Testis (tissue), 3 donors: ENCODE measurements around the gene DDHD1. TPM values are rescaled to one million over a fixed set of nuclear protein-coding genes. Genes with fewer than 3 reads are reported as not detected.
A peak's percentile ranks its signal among the peaks of the same experiment; 100 is the strongest.
"Not testable (repeated sequence)": the region's sequence is repeated elsewhere in the genome, so short reads cannot be mapped to it uniquely, and the experiment has no call there.

Source experiments
- DNase-seq: peaks from one replicate; pipeline ENCODE4 v3.0.0-alpha.2; 2019
- H3K27ac ChIP-seq, 2 donors: fragments of 200-600 bp; sonication (generic); one replicate each; pipeline ENCODE4 v1.5.1; 2019
- H3K27me3 ChIP-seq: fragments of 200-600 bp; sonication (generic); one replicate; pipeline ENCODE4 v1.5.1; 2019
- H3K36me3 ChIP-seq: fragments of 200-600 bp; sonication (generic); one replicate; pipeline ENCODE4 v1.5.1; 2017; ENCODE audit warnings: low read depth; ENCODE audit errors: missing control alignments
- H3K4me1 ChIP-seq: fragments of 200-600 bp; sonication (generic); one replicate; pipeline ENCODE4 v1.5.1; 2019
- H3K4me3 ChIP-seq, 2 donors: fragments of 200-600 bp; sonication (generic); one replicate each; pipeline ENCODE4 v1.5.1; 2017 to 2019
- H3K9me3 ChIP-seq: fragments of 200-600 bp; sonication (generic); one replicate; pipeline ENCODE4 v1.5.1; 2017
- CTCF ChIP-seq, 3 experiments: fragments of 450-650 bp in 2 of 3; fragments of 200-600 bp in 1 of 3; sonication (generic) in 1 of 3; IDR thresholded peaks; one replicate each; pipeline ENCODE4 v1.5.1; 2016 to 2019; ENCODE audit warnings: antibody characterized with exemption in 3 of 3, mild to moderate bottlenecking in 2 of 3, moderate library complexity in 1 of 3
- POLR2A ChIP-seq: fragments of 450-650 bp; IDR thresholded peaks from one replicate; pipeline ENCODE4 v1.6.1; 2017; ENCODE audit warnings: antibody characterized with exemption, mild to moderate bottlenecking, moderate library complexity
- WGBS, 2 donors: methylation state at CpG; one replicate each; pipeline ENCODE4 v1.1.5; 2018; 5-methylcytosine and 5-hydroxymethylcytosine counted together
- intact Hi-C: fragments of 100-400 bp; cut with DNase I; formaldehyde crosslinking; loops from one replicate; pipeline ENCODE4 v1.15.1; 2023; ENCODE audit warnings: low total_unique reads
- polyA plus RNA-seq: library from polyadenylated mRNA; stranded (reverse); fragments of 350-450 nt; fragmentation: Illumina TruSeq; extraction: RNeasy Lipid Tissue Mini Kit (QIAGEN cat#74804); gene quantifications from one replicate; pipeline ENCODE4 v1.2.3, GENCODE V29; 2014; ENCODE audit warnings: low read depth, low replicate concordance; ENCODE audit not compliant: insufficient read depth
- total RNA-seq, 2 donors: library from RNA; depleted of rRNA; stranded (reverse); fragments of >200 nt; gene quantifications; one replicate each; pipeline ENCODE4 v1.2.3, GENCODE V29; 2016

The DDHD1 gene
- total and polyA plus RNA-seq, 3 donors from 2014 or later: 41.6 to 76.2 (median 72.7) TPM

GRCh38 chr14:53126731-53127130 lies 26.4 kb downstream of the DDHD1 start:
- Histone ChIP-seq H3K9me3 (no peaks in the 10 kb centered on the region), H3K36me3 (no peaks in the 10 kb centered on the region), H3K4me3 (no peak overlapping the region), H3K27ac (peak overlapping the region in 1 of 2 donors; percentile 34), H3K4me1 (no peaks in the 10 kb centered on the region), H3K27me3 (no peaks in the 10 kb centered on the region)
- TF ChIP-seq POLR2A: no peak
- TF ChIP-seq CTCF (IDR thresholded peaks at IDR 0.05): no peak
- no peak for DNase-seq
- 38 to 39% methylated on average over 6 of the region's 6 CpGs for WGBS, 2 donors
- intact Hi-C loops: no loop called here

GRCh38 chr14:53124786-53125185 lies 28.3 kb downstream of the DDHD1 start:
- H3K27me3 ChIP-seq: no peaks in the 10 kb centered on the region
- H3K36me3 ChIP-seq: no peaks in the 10 kb centered on the region
- H3K4me1 ChIP-seq: no peaks in the 10 kb centered on the region
- intact Hi-C loops: no loop called here
- WGBS, 2 donors: 44 to 65% methylated on average over 3 of the region's 3 CpGs
- TF ChIP-seq POLR2A (no peak), CTCF (IDR thresholded peaks at IDR 0.05) (no peak)
- H3K9me3 ChIP-seq: no peaks in the 10 kb centered on the region
- no peak for DNase-seq
- no peak overlapping the region for H3K4me3 ChIP-seq
- no peak overlapping the region for H3K27ac ChIP-seq

GRCh38 chr14:53121419-53121818 lies 31.7 kb downstream of the DDHD1 start:
- H3K9me3 ChIP-seq, H3K27ac ChIP-seq, H3K4me3 ChIP-seq, H3K4me1 ChIP-seq, H3K36me3 ChIP-seq, intact Hi-C loops, H3K27me3 ChIP-seq, DNase-seq: not testable (repeated sequence)
- 95 to 98% methylated on average over 2 of the region's 2 CpGs for WGBS, 2 donors

GRCh38 chr14:53117479-53117878 lies 35.6 kb downstream of the DDHD1 start:
- H3K9me3 ChIP-seq, H3K27ac ChIP-seq, H3K27me3 ChIP-seq, DNase-seq, H3K4me3 ChIP-seq, H3K36me3 ChIP-seq, H3K4me1 ChIP-seq, intact Hi-C loops: not testable (repeated sequence)
- WGBS, 2 donors: 86 to 91% methylated on average over 4 of the region's 4 CpGs

GRCh38 chr14:53113989-53114388 lies 39.1 kb downstream of the DDHD1 start:
- H3K27me3 ChIP-seq: no peaks in the 10 kb centered on the region
- H3K27ac ChIP-seq: no peak overlapping the region
- no peaks in the 10 kb centered on the region for H3K36me3 ChIP-seq
- H3K9me3 ChIP-seq: no peaks in the 10 kb centered on the region
- intact Hi-C loops: no loop called here
- no peak overlapping the region for H3K4me3 ChIP-seq
- no peak for DNase-seq
- no peaks in the 10 kb centered on the region for H3K4me1 ChIP-seq
- TF ChIP-seq CTCF (IDR thresholded peaks at IDR 0.05) (no peak), POLR2A (no peak)
- WGBS, 2 donors: 91 to 95% methylated on average over 4 to 10 of the region's 10 CpGs

GRCh38 chr14:53110096-53110495 lies 43.0 kb downstream of the DDHD1 start:
- no peaks in the 10 kb centered on the region for H3K9me3 ChIP-seq
- no peak overlapping the region for H3K27ac ChIP-seq
- no peaks in the 10 kb centered on the region for H3K36me3 ChIP-seq
- TF ChIP-seq POLR2A (no peak), CTCF (IDR thresholded peaks at IDR 0.05) (no peak)
- no peaks in the 10 kb centered on the region for H3K27me3 ChIP-seq
- H3K4me1 ChIP-seq: no peaks in the 10 kb centered on the region
- intact Hi-C loops: no loop called here
- WGBS, 2 donors: 97 to 100% methylated on average over 1 of the region's 1 CpG
- no peak for DNase-seq
- H3K4me3 ChIP-seq: no peak overlapping the region
